Hematopoietic multipotent progenitor cell treated with erythropoietin and hydrocortisone succinate and interleukin-3 and kit ligand, for 17 days (in vitro differentiated cells): ENCODE measurements around the gene MIOX.
A peak's percentile ranks its signal among the peaks of the same experiment; 100 is the strongest.
"Not testable (repeated sequence)": the region's sequence is repeated elsewhere in the genome, so short reads cannot be mapped to it uniquely, and the experiment has no call there.

ENCODE experiments used
- DNase-seq: peaks from one replicate; pipeline ENCODE4 v3.0.0-alpha.2; 2015; ENCODE audit warnings: low spot score

MIOX gene

GRCh38 chr22:50517495-50518260 is 31.0 kb downstream of the MIOX start:
- DNase-seq = no peak

DNA sequence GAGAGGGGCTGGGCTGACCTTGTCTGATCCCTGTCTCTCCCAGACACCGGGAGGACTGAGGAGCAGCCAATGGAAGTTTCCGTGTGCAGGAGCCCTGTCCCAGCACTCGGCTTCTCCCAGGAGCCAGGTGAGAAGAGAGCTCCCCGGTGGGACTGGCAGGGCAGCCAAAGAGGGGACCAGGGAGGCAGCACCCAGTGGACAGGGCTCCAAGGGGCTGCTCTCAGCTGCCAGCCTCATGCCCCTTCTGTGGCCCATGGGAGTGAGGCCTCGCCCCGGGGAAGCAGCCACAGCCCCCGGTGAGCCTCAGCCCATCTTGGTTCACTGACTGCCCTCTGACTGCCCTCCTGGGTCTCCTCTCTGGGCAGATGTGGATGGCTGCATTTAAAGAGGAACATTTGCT is 31.9 kb downstream of the MIOX start:
- DNase-seq = no peak

- no peak for DNase-seq
These were observed 32.5 kb downstream of the MIOX start for GRCh38 chr22:50519151-50519550.

DNA sequence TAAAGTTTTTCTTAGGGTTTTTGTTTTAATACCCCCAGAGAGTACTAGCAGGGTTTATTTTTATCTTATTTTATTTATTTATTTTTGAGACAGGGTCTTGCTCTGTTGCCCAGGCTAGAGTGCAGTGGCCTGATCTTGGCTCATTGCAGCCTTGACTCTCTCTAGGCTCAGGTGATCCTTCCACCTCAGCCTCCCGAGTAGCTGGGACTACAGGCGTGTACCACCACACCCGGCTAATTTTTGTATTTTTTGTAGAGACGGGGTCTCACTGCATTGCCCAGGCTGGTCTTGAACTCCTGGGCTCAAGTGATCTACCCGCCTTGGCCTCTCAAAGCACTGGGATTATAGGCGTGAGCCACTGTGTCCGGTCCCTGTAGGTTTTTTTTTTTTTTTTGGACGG is 33.5 kb downstream of the MIOX start:
- DNase-seq = not testable (repeated sequence)

- DNase-seq = no peak
These were observed 34.3 kb downstream of the MIOX start for GRCh38 chr22:50520826-50521453.

DNA sequence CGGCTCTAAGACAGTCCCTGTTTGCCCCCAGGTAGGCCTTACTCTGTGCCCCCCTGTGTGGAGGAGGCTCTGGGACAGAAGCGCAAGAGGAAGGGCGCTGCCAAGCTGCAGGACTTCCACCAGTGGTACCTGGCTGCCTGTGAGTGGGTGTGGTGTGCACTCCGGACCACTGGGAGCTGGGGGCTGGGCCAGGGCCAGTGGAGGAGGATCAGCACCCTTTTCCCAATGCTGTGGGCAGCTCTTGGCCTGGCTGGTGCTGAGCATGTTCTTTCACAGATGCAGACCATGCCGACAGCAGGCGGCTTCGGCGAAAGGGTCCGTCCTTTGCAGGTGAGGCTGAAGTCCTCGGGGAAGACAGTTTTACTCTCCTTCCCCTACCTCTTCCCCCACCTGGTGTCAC is 35.1 kb downstream of the MIOX start:
- no peak for DNase-seq

- DNase-seq = no peak
These were observed 35.6 kb downstream of the MIOX start for GRCh38 chr22:50522208-50522805.

DNA sequence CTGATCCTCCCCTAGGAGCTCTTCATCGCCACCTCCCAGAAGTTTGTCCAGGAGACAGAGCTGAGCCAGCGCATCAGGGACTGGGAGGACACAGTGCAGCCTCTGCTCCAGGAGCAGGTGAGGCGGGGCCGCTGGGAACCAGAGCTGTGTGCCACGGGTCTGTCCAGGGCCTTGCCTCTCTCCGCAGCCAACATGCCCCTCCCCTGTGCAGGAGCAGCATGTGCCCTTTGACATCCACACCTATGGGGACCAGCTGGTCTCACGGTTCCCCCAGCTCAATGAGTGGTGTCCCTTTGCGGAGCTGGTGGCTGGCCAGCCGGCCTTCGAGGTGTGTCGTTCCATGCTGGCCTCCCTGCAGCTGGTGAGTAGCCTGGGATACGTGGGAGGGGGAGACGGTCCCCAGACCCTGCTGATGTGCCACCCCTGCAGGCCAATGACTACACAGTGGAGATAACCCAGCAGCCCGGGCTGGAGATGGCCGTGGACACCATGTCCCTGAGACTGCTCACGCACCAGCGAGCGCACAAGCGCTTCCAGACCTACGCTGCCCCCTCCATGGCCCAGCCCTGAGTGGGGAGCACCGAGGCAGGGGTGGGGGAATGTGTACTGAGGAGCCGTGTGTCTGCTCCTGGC is 36.3 kb downstream of the MIOX start:
- DNase-seq = no peak

GRCh38 chr22:50523458-50523805 is 36.8 kb downstream of the MIOX start:
- DNase-seq = no peak

DNA sequence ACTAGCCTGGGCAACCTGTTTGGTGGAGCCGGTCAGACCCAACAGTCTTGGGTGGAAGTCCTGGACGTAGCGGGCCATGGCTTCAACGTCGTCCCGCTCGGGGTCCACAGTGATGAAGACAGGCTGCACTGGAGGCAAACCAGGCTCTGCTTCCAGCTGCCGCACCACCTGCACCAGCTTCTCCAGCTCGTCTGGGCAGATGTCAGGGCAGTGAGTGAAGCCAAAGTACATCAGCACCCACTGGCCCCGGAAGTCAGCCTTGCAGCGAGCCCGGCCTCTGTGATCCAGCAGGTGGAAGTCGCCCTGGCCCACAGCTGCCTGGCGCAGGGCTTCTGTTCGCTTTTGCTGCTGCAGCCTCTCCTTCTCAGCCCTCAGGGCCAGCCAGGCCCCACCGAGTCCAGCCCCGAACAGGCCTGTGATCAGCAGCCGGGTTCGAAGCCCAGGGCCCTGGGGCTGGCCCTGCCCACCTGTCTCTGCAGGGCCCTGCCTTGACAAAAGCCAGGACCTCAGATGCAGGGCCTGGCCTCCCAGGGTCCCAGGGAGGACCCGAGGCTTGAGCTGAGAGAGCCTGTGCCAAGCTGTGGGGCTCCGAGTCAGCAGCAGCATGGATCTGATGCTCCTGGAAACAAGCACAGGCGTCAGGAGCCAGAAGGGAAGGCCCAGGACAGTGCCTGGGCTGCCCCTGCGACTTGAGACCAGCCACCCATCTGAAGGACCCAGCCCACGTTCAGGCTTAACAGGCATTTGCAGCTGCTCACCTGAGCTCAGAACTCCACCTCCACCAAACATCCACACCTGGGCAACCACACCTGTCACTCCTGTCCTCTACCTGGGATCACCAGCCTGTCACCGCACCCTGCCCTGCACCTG is 37.4 kb downstream of the MIOX start:
- no peak for DNase-seq

DNA sequence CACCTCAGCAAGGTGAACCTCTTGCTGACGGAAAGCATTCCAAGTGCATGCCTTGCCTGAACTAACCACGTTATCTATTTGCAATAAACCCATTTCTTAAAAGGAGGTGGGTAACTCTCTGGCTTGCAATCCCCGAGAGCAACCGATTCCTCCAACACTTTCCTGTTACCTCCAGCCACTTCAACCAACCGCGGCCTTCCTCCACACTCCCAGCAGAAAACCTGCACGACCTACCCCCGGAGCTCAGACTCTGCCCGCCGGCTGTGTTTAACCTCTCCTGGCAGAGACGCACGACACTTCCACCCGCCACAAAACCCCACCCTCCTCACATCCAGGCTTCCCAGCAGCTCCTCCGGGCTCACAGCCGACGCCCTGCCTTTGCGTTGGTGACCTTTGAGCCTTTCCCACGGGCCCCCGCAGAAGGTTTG is 38.0 kb downstream of the MIOX start:
- DNase-seq = no peak

DNA sequence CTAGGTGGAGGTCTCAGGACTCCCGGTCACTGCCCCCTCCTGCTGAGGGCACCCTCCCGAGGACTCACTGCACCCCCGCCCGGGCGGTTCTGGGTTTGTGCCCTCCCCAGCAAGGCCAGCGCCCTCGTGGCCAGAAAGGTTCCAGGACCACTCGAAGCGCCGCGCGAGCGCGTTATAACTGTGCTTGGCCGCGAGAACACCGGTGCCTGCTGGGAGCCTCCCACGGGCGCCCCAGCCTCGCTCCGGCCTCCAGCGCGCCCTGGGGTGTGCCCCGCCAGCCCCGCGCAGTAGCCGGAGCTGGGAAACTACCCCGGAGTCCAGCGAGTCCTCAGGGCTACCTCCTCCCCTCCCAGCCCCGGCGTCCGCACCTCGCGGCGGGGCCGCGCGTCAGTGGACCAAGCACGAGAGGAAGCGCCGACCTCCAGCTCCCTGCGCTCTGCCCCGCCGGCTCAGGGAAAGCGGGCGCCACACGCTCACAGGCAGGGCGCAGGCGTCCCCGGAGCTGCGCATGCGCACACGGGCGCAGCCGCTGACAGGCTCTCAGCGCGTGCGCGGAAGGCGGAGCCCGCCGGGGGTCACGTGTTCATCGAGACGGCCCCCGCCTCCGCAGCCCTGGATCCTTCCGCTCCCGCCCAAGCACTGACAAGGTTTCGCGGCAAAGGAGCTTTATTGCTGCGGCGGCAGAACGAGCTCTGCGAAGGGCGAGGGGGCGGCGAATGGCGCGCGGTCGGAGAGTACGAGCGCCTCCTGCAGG is 38.6 kb downstream of the MIOX start, which contains the start of gene SCO2:
SCO2 (minus strand) TSS at position 495 of the 754 bp plus-strand sequence. CDS start 1,187 bp downstream, outside the sequence.
- DNase-seq = peak; percentile 98

DNA sequence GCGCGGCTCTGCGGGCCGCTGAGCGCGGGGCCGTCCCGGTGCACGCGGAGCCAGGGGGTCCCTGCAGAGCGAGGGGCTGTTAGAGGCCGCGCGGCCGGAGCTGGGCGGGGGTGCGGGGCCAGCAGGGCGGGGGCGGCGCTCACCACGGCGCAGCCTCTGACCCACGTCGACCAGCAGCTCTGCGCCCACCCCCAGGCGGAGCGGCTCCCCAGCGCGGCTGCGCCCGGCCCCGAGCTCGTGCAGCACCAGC is 39.1 kb downstream of the MIOX start:
- DNase-seq = no peak

- DNase-seq = peak; percentile 69
These were observed 39.6 kb downstream of the MIOX start for GRCh38 chr22:50526108-50526833.

DNA sequence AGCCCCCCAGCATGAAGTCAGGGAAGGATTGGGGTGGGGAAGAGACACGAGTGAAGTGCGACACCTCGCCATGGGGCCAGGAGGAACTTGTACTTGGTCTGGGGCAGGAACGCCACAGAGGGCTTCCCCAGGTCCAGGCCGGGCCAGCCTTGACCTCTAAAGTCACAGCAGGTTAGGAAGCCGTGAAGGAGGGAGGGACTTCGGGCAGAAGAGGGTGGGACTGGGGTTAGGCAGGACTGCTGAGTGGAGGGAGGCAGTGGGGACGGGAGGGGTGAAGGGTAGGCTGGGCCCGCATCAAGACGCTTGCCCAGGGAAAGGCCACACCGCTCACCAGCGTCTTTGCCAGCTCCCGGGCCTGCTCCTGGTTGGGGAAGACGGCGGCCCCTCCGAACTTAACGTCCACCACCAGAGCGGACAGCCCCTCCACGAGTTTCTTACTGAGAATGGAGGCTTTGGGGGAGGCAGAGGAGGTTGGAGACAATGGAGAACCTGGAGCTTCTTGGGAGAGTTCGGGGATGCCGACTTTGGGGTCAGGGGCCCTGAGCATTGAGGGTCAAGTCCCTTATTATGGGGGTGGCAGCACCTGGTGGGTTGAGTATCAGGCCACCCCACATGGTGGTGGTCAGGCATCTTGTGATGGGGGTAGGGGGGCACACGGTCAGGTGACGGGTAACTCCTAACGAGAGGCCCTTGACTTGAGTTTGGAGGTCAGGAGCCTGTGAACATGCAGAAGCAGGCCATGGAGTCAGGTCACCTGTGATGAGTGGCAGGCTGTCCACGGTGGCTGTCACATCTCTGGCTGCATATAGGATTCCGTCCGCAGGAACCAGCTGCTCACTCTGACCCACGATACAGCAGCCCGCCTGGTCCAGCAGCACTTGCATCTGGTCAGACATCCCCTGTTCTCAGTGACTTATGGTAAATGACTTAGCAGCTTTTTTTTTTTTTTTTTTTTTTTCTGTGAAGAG is 40.5 kb downstream of the MIOX start:
- DNase-seq = no peak

- no peak for DNase-seq
These were observed 41.4 kb downstream of the MIOX start for GRCh38 chr22:50527921-50528681.

DNA sequence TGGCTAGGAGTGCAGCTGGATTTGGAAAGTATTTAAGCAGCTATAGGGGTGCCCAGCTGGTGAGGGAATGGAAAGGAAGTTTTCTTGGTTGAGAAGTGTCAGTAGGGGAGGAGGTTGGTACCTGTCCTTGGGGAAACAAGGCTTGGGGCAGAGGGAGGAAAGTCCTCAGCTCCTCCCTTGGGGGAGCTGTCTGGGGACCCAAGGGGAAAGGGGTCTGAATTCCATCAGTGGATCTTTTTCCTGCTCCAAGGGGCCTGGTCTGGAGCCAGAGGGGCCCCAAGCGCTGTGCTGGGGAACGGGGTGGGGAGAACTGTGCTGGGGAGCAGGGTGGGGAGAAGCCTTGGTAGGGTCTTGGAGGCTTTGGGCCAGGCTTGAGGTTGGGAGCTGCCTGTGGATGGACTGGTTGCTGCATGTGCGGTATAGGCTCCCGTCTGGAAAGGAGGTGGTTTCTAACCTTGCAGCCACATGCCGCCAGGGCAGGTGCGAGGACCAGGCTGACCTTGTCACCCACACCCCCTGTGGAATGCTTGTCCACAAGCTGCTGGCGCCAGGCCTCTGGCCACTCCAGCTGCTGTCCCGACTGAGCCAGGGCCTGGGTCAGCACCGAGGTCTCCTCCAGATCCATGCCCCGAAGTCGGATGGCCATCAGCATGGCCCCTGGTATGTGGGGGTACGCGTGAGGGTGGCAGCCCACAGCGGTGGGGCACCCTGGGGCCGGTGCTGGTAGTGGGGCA is 42.2 kb downstream of the MIOX start:
- no peak for DNase-seq

DNA sequence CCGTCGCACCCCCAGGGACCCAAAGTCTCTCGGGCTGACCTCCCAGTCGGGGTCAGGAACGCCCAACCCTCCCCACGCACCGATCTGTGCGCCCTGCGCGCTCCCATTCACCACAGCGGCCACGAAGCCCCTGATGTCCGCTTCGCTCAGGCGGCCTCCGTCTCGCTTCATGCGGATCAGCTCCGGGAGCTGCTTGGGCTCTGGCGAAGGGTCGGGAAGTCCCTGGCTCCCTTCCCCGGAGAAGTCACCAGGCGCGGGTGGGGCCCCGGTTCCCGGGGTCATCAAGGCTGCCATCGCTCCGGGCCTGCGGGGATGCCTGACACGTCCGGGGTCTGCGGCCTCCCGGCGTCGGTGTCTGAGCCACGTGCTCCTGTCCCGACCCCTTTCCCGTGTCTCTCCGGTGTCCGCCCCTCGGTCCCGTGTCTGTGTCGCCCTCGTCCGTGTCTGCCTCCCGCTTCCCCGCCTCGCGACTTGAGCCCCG is 42.8 kb downstream of the MIOX start:
- no peak for DNase-seq
